ENCODE measurements around the gene CRX.

The CRX gene

GRCh38 chr19:47882890-47883289, 61.2 kb downstream of the CRX start:
- Histone ChIP-seq H3K36me3 (replicated peaks) (no peaks in the 10 kb centered on the region), H3K27me3 (replicated peaks) (no peaks in the 10 kb centered on the region), H3K27ac (no peak overlapping the region), H3K4me3 (ENCODE audit: low read depth, low read length) (no peak overlapping the region)
- DNase-seq: no peak
- TF ChIP-seq CTCF (IDR thresholded peaks at IDR 0.05; ENCODE audit: low read depth, low read length, missing control alignments): no peak
- in situ Hi-C loops (cut with HindIII; ENCODE audit: low pct_ligation_motif_present, low sequenced_read_pairs): no loop called here

GRCh38 chr19:47885067-47885463, 63.3 kb downstream of the CRX start:
- no peaks in the 10 kb centered on the region for H3K27me3 ChIP-seq (replicated peaks)
- DNase-seq: no peak
- TF ChIP-seq CTCF (IDR thresholded peaks at IDR 0.05; ENCODE audit: low read depth, low read length, missing control alignments): no peak
- in situ Hi-C loops (cut with HindIII; ENCODE audit: low pct_ligation_motif_present, low sequenced_read_pairs): no loop called here
- H3K4me3 ChIP-seq (ENCODE audit: low read depth, low read length): no peak overlapping the region
- H3K27ac ChIP-seq: no peak overlapping the region
- no peaks in the 10 kb centered on the region for H3K36me3 ChIP-seq (replicated peaks)

DNA sequence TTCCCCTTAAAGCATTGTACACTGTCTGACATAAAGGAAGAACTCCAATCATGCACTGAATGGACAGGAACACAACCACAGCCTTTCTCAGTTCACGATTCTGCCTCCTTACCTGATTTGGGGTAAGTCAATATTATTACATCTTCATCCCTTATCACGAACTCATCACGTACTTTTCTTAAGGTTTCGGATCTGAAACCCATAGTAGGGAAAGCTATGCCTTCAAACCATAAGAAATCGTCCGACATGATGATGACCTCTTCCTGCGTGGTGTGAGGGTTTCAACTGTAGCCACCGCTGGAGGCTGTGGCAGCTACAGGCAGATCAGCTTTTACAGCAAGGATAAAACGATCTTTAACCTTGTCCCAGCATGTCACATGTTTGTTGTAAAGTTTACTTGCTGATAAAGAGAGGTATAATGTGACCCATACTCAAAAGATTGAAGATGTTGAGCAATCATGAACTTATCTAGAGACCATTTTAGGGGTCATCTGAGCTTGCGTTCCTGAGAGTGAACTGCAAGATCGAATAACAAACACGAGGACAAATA, 64.3 kb downstream of the CRX start, which contains the start of gene SULT2A1:
Gene SULT2A1 (minus strand): TSS at position 306 of the 550 bp plus-strand sequence. CDS start 58 bp downstream, at position 248.
- TF ChIP-seq CTCF (IDR thresholded peaks at IDR 0.05; ENCODE audit: low read depth, low read length, missing control alignments): no peak
- no peak within 1 kb of the TSS for H3K4me3 ChIP-seq (ENCODE audit: low read depth, low read length)
- no peaks in the 10 kb centered on the region for H3K36me3 ChIP-seq (replicated peaks)
- H3K27ac ChIP-seq: no peak within 1 kb of the TSS
- in situ Hi-C loops (cut with HindIII; ENCODE audit: low pct_ligation_motif_present, low sequenced_read_pairs): no loop called here
- no peaks in the 10 kb centered on the region for H3K27me3 ChIP-seq (replicated peaks)
- no peak for DNase-seq

DNA sequence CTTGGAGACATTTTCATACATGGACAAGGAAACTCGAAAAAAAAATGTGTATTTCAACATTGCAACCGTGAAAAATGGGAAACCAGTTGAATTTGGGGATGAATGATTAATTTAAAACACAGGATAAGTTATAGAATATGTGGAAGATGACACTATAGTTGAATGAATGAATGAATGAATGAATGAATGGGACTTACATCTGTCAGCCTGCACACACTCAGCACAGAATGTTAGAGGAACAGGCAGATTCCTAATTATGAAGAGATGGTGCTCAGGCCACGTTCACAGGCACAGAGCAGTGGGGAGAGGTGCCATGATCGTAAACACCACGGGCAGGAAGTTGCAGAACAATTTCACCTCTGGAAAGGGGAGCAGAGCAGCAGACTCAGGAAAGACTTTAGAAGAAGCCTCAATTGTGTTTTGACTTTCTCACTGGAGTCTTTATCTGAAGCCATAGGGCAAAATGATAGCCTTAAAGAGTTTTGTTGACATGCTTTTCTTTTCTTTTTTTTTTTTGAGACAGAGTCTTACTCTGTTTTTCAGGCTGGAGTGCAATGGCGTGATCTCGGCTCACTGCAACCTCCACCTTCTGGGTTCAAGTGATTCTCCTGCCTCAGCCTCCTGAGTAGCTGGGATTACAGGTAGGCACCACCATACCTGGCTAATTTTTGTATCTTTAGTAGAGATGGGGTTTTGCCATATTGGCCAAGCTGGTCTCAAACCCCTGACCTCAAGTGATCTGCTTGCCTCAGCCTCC, 69.3 kb downstream of the CRX start:
- Histone ChIP-seq H3K27ac (no peak overlapping the region), H3K27me3 (replicated peaks) (no peaks in the 10 kb centered on the region), H3K4me3 (ENCODE audit: low read depth, low read length) (no peak overlapping the region), H3K36me3 (replicated peaks) (no peaks in the 10 kb centered on the region)
- no peak for TF ChIP-seq CTCF (IDR thresholded peaks at IDR 0.05; ENCODE audit: low read depth, low read length, missing control alignments)
- DNase-seq: no peak
- in situ Hi-C loops (cut with HindIII; ENCODE audit: low pct_ligation_motif_present, low sequenced_read_pairs): no loop called here

- no peak for TF ChIP-seq CTCF (IDR thresholded peaks at IDR 0.05; ENCODE audit: low read depth, low read length, missing control alignments)
- Histone ChIP-seq H3K27ac (no peak overlapping the region), H3K36me3 (replicated peaks) (no peaks in the 10 kb centered on the region), H3K4me3 (ENCODE audit: low read depth, low read length) (no peak overlapping the region), H3K27me3 (replicated peaks) (no peaks in the 10 kb centered on the region)
- DNase-seq: no peak
- in situ Hi-C loops (cut with HindIII; ENCODE audit: low pct_ligation_motif_present, low sequenced_read_pairs): no loop called here
Measured at GRCh38 chr19:47891622-47891922, 69.8 kb downstream of the CRX start.

Data from brain microvascular endothelial cell (primary cell).